ENCODE results near the gene MSRB3. TPM values are rescaled to one million over a fixed set of nuclear protein-coding genes. Genes with fewer than 3 reads are reported as not detected.

MSRB3 gene
- total RNA-seq, 1 experiment from 2014 or later: 26.0 TPM

DNA sequence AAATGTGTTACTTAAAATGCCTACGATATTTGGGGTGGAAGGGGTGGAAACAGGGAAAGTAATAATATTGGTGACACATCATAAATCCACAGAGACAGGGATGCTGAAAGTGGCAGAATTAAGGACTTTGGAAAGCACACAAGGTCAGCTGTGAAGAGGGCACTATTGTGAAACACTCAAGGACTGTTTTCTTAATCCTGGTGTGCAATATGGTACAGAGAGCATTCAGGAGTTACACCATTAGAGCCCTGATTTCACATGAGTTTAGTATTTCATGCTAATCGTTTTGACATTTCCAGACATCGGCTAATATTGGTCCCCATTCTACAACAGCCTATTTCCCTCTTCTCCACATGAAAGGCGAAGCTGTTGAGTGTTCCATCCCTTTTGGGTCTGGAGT lies 219.2 kb downstream of the MSRB3 start:
- no peak for DNase-seq (ENCODE audit: low read depth)

GRCh38 chr12:65499167-65499566 lies 220.7 kb downstream of the MSRB3 start:
- no peak for DNase-seq (ENCODE audit: low read depth)

DNA sequence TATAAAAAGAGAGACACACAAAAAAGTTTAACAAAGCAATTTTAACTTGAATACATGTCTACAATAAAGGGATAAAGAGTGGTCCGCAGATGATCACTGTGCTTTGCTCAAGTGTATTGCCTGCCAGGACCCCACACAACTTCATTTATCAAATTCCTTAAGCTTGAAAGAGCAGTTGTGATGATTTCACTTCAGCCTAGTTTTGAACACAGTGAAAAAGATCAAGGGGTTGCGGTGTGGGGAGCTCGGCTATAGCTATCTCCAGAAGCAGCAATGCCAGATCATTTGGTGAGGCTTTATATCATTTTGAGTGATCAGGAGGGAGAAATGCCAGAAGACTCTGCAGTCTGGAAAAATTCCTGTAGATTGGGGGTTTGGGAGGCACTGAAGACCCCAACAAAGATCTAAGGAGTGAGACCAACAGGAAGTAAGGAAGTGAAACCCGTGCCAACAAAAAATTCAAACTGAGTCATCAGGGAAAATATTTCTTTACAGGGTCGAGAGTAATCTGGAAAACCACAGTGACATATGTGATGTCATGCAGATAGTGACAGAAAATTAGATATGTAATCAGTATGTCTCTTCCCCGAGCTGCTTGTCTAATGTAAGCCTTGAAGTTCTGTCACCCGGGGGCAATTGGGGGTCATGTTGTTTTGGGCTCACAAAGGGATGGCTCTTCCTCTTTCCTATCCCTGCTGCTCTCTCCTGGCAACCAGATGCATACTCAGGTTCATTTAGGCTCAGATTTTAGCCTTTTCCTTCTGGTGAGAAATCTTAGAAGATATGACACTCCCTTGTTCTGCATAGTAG lies 221.8 kb downstream of the MSRB3 start:
- peak; percentile 81 for DNase-seq (ENCODE audit: low read depth)

GRCh38 chr12:65501093-65501621 lies 222.7 kb downstream of the MSRB3 start:
- peak; percentile 35 for DNase-seq (ENCODE audit: low read depth)

GRCh38 chr12:65501935-65502334 lies 223.5 kb downstream of the MSRB3 start:
- DNase-seq (ENCODE audit: low read depth): no peak

GRCh38 chr12:65504417-65504816 lies 225.9 kb downstream of the MSRB3 start:
- DNase-seq (ENCODE audit: low read depth): no peak

DNA sequence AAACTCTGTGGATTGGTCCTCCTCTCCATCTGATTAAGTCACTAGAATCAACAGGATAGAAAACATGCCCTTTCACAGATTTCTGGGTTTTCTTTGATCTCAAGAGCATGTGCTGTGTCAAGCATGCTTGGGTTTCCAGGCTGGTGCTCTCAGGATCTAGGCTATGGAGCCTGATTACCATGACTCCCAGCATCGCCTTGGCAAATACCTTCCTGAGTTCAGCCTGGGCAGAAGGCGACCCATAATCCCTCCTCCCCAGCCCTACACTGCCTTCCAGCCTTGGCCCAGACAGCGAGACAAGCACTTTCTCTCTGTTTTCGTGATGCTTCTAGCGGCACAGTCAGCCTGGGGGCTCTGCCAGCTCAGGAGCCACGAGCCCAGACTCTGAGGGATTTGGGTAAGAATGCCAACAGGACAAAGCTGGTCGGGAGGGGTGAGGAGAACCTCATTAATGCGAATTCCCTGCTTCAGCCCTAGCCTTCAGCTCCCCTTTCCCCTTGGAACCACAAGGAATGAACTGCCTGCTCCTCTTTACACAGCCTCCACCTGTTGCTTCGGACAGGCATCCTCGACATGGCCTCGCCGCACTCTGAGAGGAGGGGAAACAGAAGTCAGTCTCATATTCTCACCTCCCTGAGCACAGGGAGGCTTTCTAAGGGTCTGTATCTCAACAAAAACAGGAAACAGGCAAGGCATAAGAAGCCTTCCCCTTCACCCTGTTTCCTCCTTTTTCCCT lies 227.1 kb downstream of the MSRB3 start:
- DNase-seq (ENCODE audit: low read depth): no peak

GRCh38 chr12:65508276-65509035 lies 230.0 kb downstream of the MSRB3 start:
- no peak for DNase-seq (ENCODE audit: low read depth)

DNA sequence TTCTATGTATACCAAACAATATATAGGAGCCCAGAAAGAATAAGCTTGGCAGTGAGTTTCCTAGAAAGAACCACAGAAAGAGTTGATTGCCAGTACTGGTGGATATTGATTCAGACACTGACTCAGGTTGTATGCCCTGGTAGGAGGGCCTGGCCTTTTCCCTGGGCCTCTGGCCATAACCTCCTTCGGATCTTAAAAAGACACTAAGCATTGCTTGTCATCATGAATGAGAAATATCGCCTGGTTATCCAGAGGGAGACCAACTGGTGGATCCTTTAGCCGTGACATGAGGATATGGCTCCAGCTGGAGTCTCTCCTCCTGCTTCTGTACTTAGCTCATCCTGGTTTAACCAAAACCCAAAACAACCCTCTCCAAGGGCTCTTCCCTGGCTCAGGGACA lies 231.5 kb downstream of the MSRB3 start:
- DNase-seq (ENCODE audit: low read depth): no peak

DNA sequence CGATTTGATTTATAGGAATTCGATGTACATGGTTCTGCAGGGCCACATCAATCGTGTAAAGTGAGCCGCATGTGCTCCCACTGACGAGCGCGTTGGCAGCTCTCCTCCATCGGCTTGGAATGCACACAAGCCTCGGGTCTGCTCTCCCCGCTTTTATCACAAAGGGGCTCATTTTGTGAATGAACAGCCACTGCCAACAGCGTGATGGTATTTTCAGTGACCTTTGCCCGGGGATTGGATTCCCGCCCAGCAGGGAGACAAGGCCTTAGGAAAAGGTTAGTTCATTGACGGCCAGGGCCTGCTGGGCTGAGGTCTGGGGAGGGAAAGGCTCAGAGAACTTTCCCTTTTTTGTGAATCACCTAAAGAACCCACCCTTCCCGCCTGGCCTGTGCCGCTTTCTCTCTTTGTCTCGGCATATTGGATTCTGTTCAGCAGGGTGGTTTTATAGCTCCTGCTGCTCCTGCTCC lies 232.1 kb downstream of the MSRB3 start:
- DNase-seq (ENCODE audit: low read depth): no peak

GRCh38 chr12:65511134-65511834 lies 232.8 kb downstream of the MSRB3 start:
- no peak for DNase-seq (ENCODE audit: low read depth)

GRCh38 chr12:65511912-65512311 lies 233.4 kb downstream of the MSRB3 start:
- DNase-seq (ENCODE audit: low read depth): no peak

Other genes with a start within 250 kb of the MSRB3 start
- gene WIF1, start 157.4 kb upstream of the MSRB3 start, total RNA-seq (2014; rRNA removed; shearing (Covaris generic)): 0.07 TPM in 1 of 2 replicates, not detected in the other
- gene LEMD3, start 109.1 kb upstream of the MSRB3 start, total RNA-seq (2014; rRNA removed; shearing (Covaris generic)): 15.3 and 24.9 TPM in 2 replicates